IMR-90 (cell line): ENCODE data around the gene INPP5J. TPM values are rescaled to one million over a fixed set of nuclear protein-coding genes. Genes with fewer than 3 reads are reported as not detected.

Source experiments
- ATAC-seq: fragments of 200-7000 bp; cut with Tn5 transposase; 2 replicates; pipeline ENCODE4 v1.9.1; 2020; ENCODE audit warnings: low read depth, mild to moderate bottlenecking, moderate library complexity
- BruUV-seq: library from RNA; stranded (reverse); fragments of 400-500 nt; replicated peaks from 2 replicates; lab custom pipeline; 2021; lab: Mats Ljungman, UMichigan
- CTCF ChIA-PET: fragments of 300-600 bp; formaldehyde crosslinking; extraction: SDS; loops from one replicate; lab custom pipeline; 2021; ENCODE audit warnings: antibody characterized with exemption; lab: Yijun Ruan, JAX
- POLR2A ChIA-PET: fragments of 300-600 bp; sonication (Branson Sonifier 250); formaldehyde crosslinking; loops from one replicate; lab custom pipeline; 2022; ENCODE audit warnings: antibody characterized with exemption; ENCODE audit not compliant: unreplicated experiment; lab: Charles Lee
- DNase-seq: peaks from one replicate; pipeline ENCODE4 v3.0.0; 2013
- H2AFZ ChIP-seq: replicated peaks from 2 replicates; pipeline ENCODE3; 2013; ENCODE audit warnings: low read length, mild to moderate bottlenecking; ENCODE audit not compliant: poor library complexity
- H2AK5ac ChIP-seq: 2 replicates; pipeline ENCODE4 v1.6.1; 2013; ENCODE audit warnings: low read depth, low read length, inconsistent platforms
- H2AK9ac ChIP-seq: replicated peaks from 2 replicates; pipeline ENCODE3; 2013; ENCODE audit warnings: mild to moderate bottlenecking, low read depth, low read length, moderate library complexity; ENCODE audit not compliant: poor library complexity
- H2BK120ac ChIP-seq: 2 replicates; pipeline ENCODE4 v1.6.1; 2013; ENCODE audit warnings: low read depth, low read length, inconsistent platforms
- H2BK15ac ChIP-seq: 3 replicates; pipeline ENCODE4 v1.6.1; 2013; ENCODE audit warnings: low read depth, low read length, inconsistent platforms
- H2BK20ac ChIP-seq: 2 replicates; pipeline ENCODE4 v1.6.1; 2013; ENCODE audit warnings: low read depth, mild to moderate bottlenecking, inconsistent platforms, low read length, moderate library complexity
- H2BK5ac ChIP-seq: 2 replicates; pipeline ENCODE4 v1.6.1; 2013; ENCODE audit warnings: mild to moderate bottlenecking, low read depth, low read length, inconsistent platforms; ENCODE audit not compliant: poor library complexity, severe bottlenecking
- H3K14ac ChIP-seq: replicated peaks from 2 replicates; pipeline ENCODE4 v1.6.1; 2013; ENCODE audit warnings: low read depth, low read length, inconsistent platforms
- H3K18ac ChIP-seq: 2 replicates; pipeline ENCODE4 v1.6.1; 2013; ENCODE audit warnings: low read depth, low read length, control low read depth
- H3K23ac ChIP-seq: 2 replicates; pipeline ENCODE4 v1.6.1; 2013; ENCODE audit warnings: low read depth, low read length, inconsistent platforms
- H3K27ac ChIP-seq: 2 replicates; pipeline ENCODE4 v1.5.1; 2013; ENCODE audit warnings: mild to moderate bottlenecking, control low read depth, low read length; ENCODE audit not compliant: insufficient read depth
- H3K27me3 ChIP-seq: 2 replicates; pipeline ENCODE4 v1.6.1; 2013; ENCODE audit warnings: low read length; ENCODE audit not compliant: control insufficient read depth, insufficient read depth
- H3K36me3 ChIP-seq: 2 replicates; pipeline ENCODE4 v1.6.1; 2013; ENCODE audit warnings: low read length, mixed read lengths; ENCODE audit not compliant: control insufficient read depth, insufficient read depth
- H3K4ac ChIP-seq: 2 replicates; pipeline ENCODE4 v1.6.1; 2013; ENCODE audit warnings: low read depth, low read length, inconsistent platforms
- H3K4me1 ChIP-seq: 2 replicates; pipeline ENCODE4 v1.6.1; 2013; ENCODE audit warnings: low read length, mixed read lengths; ENCODE audit not compliant: control insufficient read depth, insufficient read depth
- H3K4me2 ChIP-seq: 2 replicates; pipeline ENCODE4 v1.6.1; 2013; ENCODE audit warnings: low read depth, mild to moderate bottlenecking, control low read depth, low read length, moderate library complexity
- H3K4me3 ChIP-seq: 2 replicates; pipeline ENCODE4 v1.5.1; 2013; ENCODE audit warnings: low read depth, mild to moderate bottlenecking, control low read depth, low read length, moderate library complexity; ENCODE audit not compliant: insufficient read depth
- H3K56ac ChIP-seq: 2 replicates; pipeline ENCODE4 v1.6.1; 2013; ENCODE audit warnings: low read length, inconsistent platforms; ENCODE audit not compliant: insufficient read depth; ENCODE audit errors: extremely low read depth
- H3K79me1 ChIP-seq, 2 experiments: 2 replicates each; pipeline ENCODE4 v1.6.1; 2013; ENCODE audit warnings: low read length in 2 of 2, inconsistent platforms in 1 of 2, low read depth in 1 of 2
- H3K9ac ChIP-seq: 2 replicates; pipeline ENCODE4 v1.6.1; 2013; ENCODE audit warnings: low read depth, low read length, control low read depth
- H3K9me1 ChIP-seq: 2 replicates; pipeline ENCODE4 v1.6.1; 2013; ENCODE audit warnings: low read length, inconsistent platforms; ENCODE audit not compliant: insufficient read depth
- H3K9me3 ChIP-seq: 2 replicates; pipeline ENCODE4 v1.6.1; 2013; ENCODE audit warnings: low read length; ENCODE audit not compliant: control insufficient read depth, insufficient read depth
- H4K20me1 ChIP-seq: 2 replicates; pipeline ENCODE4 v1.6.1; 2013; ENCODE audit warnings: low read length, inconsistent platforms; ENCODE audit not compliant: insufficient read depth
- H4K5ac ChIP-seq: 2 replicates; pipeline ENCODE4 v1.6.1; 2013; ENCODE audit warnings: mild to moderate bottlenecking, low read depth, low read length, control low read depth
- H4K8ac ChIP-seq, 2 experiments: 2 replicates each; pipeline ENCODE4 v1.6.1; 2013; ENCODE audit warnings: low read depth in 2 of 2, low read length in 2 of 2, control low read depth in 1 of 2, inconsistent platforms in 1 of 2
- H4K91ac ChIP-seq: 2 replicates; pipeline ENCODE4 v1.6.1; 2013; ENCODE audit warnings: low read depth, low read length, inconsistent platforms; ENCODE audit not compliant: insufficient read depth
- BHLHE40 ChIP-seq: fragments of 150-350 bp; IDR thresholded peaks from 2 replicates; pipeline ENCODE4 v1.6.1; 2016; ENCODE audit warnings: mild to moderate bottlenecking, low read depth, low read length
- CEBPB ChIP-seq: IDR thresholded peaks from 2 replicates; pipeline ENCODE4 v1.6.1; 2012; ENCODE audit warnings: low read depth, low read length, improper control_type of control experiment
- CHD1 ChIP-seq: IDR thresholded peaks from 2 replicates; pipeline ENCODE4 v1.6.1; 2012; ENCODE audit warnings: low read depth, low read length, improper control_type of control experiment
- FOS ChIP-seq: fragments of 150-350 bp; IDR thresholded peaks from 2 replicates; pipeline ENCODE4 v1.6.1; 2016; ENCODE audit warnings: low read depth, low read length
- MAFK ChIP-seq: IDR thresholded peaks from 2 replicates; pipeline ENCODE4 v1.6.1; 2012; ENCODE audit warnings: low read depth, low read length, improper control_type of control experiment
- MAZ ChIP-seq: IDR thresholded peaks from 2 replicates; pipeline ENCODE4 v1.6.1; 2012; ENCODE audit warnings: low read depth, mild to moderate bottlenecking, low read length, improper control_type of control experiment, moderate library complexity, borderline replicate concordance
- MXI1 ChIP-seq: IDR thresholded peaks from 2 replicates; pipeline ENCODE4 v1.6.1; 2012; ENCODE audit warnings: low read depth, mild to moderate bottlenecking, low read length, moderate library complexity, borderline replicate concordance
- NFE2L2 ChIP-seq: fragments of 150-350 bp; IDR thresholded peaks from 2 replicates; pipeline ENCODE4 v1.6.1; 2016; ENCODE audit warnings: low read depth, mild to moderate bottlenecking, low read length
- POLR2A ChIP-seq: IDR thresholded peaks from 2 replicates; pipeline ENCODE4 v1.6.1; 2012; ENCODE audit warnings: mild to moderate bottlenecking, low read depth, low read length
- RAD21 ChIP-seq: IDR thresholded peaks from 2 replicates; pipeline ENCODE4 v1.6.1; 2012; ENCODE audit warnings: low read length, improper control_type of control experiment
- RCOR1 ChIP-seq: IDR thresholded peaks from 2 replicates; pipeline ENCODE4 v1.6.1; 2012; ENCODE audit warnings: mild to moderate bottlenecking, low read length, improper control_type of control experiment; ENCODE audit not compliant: insufficient replicate concordance
- RFX5 ChIP-seq: IDR thresholded peaks from 2 replicates; pipeline ENCODE4 v1.8.0; 2012; ENCODE audit warnings: low read depth, mild to moderate bottlenecking, low read length, moderate library complexity
- SMC3 ChIP-seq: fragments of 150-350 bp; IDR thresholded peaks from 2 replicates; pipeline ENCODE4 v1.6.1; 2016; ENCODE audit warnings: low read depth, mild to moderate bottlenecking, antibody characterized with exemption, low read length, moderate library complexity
- WGBS, 2 experiments: methylation state at CpG; one replicate each; pipeline versions ENCODE4 v1.1.5 to v1.1.7; 2013; ENCODE audit warnings: missing lambda C conversion rate in 2 of 2; ENCODE audit not compliant: insufficient read length in 1 of 2; ENCODE audit errors: extremely low coverage in 2 of 2; 5-methylcytosine and 5-hydroxymethylcytosine counted together
- dilution Hi-C: fragments of 300-500 bp; cut with HindIII; formaldehyde crosslinking; loops from one replicate; pipeline ENCODE4 v1.14.3; 2018; ENCODE audit warnings: low sequenced_read_pairs; ENCODE audit not compliant: unreplicated experiment
- in situ Hi-C: fragments of 300-500 bp; cut with MboI; formaldehyde crosslinking; loops from 3 replicates; pipeline ENCODE4 v1.14.3; 2019; ENCODE audit warnings: low sequenced_read_pairs, inconsistent platforms, mixed read lengths
- intact Hi-C: fragments of 100-400 bp; cut with micrococcal nuclease; formaldehyde crosslinking; loops from 2 replicates; pipeline ENCODE4 v1.10.0; 2022
- polyA plus RNA-seq, 3 experiments: library from polyadenylated mRNA; depleted of rRNA; stranded (reverse); fragments of >200 nt; gene quantifications; 2 replicates each; pipeline ENCODE4 v1.2.3, GENCODE V29; 2012; ENCODE audit warnings: low replicate concordance in 1 of 3
- total RNA-seq: library from RNA; depleted of rRNA; stranded (reverse); fragments of >200 nt; gene quantifications from 2 replicates; pipeline ENCODE4 v1.2.3, GENCODE V29; 2012
- TF ChIP-seq, protein P1 (sequence below): fragments of 150-350 bp; IDR thresholded peaks from 2 replicates; pipeline ENCODE4 v1.6.1; 2017; ENCODE audit warnings: mild to moderate bottlenecking, antibody characterized with exemption, low read length, low read depth
- TF ChIP-seq, protein P2 (sequence below): conservative IDR thresholded peaks from 2 replicates; pipeline ENCODE4 v1.5.1; 2012; ENCODE audit warnings: mild to moderate bottlenecking, low read depth, low read length, improper control_type of control experiment
- TF ChIP-seq, protein P3 (sequence below): fragments of 150-350 bp; IDR thresholded peaks from 2 replicates; pipeline ENCODE4 v1.6.1; 2016; ENCODE audit warnings: low read depth, mild to moderate bottlenecking, low read length, moderate library complexity, borderline replicate concordance

INPP5J gene
- total and polyA plus RNA-seq, 2 of the 4 experiments (the other 2 are of a cell fraction): 0.36 to 2.2 TPM

DNA sequence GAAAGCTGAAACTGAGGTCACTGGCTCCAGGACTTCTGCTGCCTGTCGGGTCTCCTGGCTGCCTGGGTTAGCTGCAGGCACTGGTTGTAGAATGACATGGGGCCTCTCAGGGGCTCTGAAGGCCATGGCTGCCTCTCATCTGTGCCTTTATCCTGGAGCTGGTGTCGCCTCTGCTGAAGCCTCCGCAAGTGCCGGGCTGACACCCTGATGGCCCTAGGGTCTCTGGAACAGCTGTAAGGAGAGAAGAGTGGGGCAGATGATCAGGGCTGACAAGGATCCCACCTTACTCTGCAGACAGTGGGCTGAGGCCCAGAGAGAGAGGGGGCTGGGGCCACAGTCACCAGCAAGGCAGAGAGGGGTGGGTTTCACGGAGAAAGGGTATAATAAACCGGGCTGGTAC, 12.9 kb downstream of the INPP5J start:
- Histone ChIP-seq H3K4me3 (no peak overlapping the region), H3K27ac (no peak overlapping the region), H3K79me1 (no peaks in the 10 kb centered on the region), H3K56ac (no peak overlapping the region), H3K9ac (no peak overlapping the region), H2BK120ac (no peak overlapping the region), H3K9me3 (no peaks in the 10 kb centered on the region), H3K4ac (no peak overlapping the region), H3K4me1 (no peaks in the 10 kb centered on the region), H2BK20ac (no peak overlapping the region), H4K20me1 (no peaks in the 10 kb centered on the region), H4K91ac (no peak overlapping the region), H3K14ac (no peak overlapping the region), H2AFZ (no peak overlapping the region), H3K36me3 (no peaks in the 10 kb centered on the region), H4K5ac (no peak overlapping the region), H3K9me1 (no peaks in the 10 kb centered on the region), H3K23ac (no peak overlapping the region), H2AK5ac (no peak overlapping the region), H3K4me2 (no peak overlapping the region), H2BK15ac (no peak overlapping the region), H3K27me3 (peaks cover 22% of the 10 kb centered on the region), H3K18ac (no peak overlapping the region), H2BK5ac (no peak overlapping the region), H4K8ac (no peak overlapping the region), H2AK9ac (no peak overlapping the region)
- CTCF ChIA-PET: interaction anchor here (1.4 kb wide), 1 partner anchor 28 kb away, joined by 4 read pairs; the partner anchor contains the start of gene SELENOM
- in situ Hi-C loops: no loop called here
- DNase-seq (no peak), ATAC-seq (no peak)
- 100% methylated on average over 1 of the region's 6 CpGs; no CpG with 5 or more reads in 1 of the 2 experiments for WGBS, 2 experiments
- no TSS peak for BruUV-seq
- TF ChIP-seq POLR2A (no peak), NFE2L2 (no peak), MAZ (no peak), CHD1 (no peak), FOS (no peak), CEBPB (no peak), SMC3 (no peak), MXI1 (no peak), RAD21 (no peak), RFX5 (no peak), MAFK (no peak), RCOR1 (no peak), BHLHE40 (no peak)
- TF ChIP-seq, protein P1, sequence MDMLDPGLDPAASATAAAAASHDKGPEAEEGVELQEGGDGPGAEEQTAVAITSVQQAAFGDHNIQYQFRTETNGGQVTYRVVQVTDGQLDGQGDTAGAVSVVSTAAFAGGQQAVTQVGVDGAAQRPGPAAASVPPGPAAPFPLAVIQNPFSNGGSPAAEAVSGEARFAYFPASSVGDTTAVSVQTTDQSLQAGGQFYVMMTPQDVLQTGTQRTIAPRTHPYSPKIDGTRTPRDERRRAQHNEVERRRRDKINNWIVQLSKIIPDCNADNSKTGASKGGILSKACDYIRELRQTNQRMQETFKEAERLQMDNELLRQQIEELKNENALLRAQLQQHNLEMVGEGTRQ: no peak
- TF ChIP-seq, protein P2, sequence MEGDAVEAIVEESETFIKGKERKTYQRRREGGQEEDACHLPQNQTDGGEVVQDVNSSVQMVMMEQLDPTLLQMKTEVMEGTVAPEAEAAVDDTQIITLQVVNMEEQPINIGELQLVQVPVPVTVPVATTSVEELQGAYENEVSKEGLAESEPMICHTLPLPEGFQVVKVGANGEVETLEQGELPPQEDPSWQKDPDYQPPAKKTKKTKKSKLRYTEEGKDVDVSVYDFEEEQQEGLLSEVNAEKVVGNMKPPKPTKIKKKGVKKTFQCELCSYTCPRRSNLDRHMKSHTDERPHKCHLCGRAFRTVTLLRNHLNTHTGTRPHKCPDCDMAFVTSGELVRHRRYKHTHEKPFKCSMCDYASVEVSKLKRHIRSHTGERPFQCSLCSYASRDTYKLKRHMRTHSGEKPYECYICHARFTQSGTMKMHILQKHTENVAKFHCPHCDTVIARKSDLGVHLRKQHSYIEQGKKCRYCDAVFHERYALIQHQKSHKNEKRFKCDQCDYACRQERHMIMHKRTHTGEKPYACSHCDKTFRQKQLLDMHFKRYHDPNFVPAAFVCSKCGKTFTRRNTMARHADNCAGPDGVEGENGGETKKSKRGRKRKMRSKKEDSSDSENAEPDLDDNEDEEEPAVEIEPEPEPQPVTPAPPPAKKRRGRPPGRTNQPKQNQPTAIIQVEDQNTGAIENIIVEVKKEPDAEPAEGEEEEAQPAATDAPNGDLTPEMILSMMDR: no peak
- TF ChIP-seq, protein P3, sequence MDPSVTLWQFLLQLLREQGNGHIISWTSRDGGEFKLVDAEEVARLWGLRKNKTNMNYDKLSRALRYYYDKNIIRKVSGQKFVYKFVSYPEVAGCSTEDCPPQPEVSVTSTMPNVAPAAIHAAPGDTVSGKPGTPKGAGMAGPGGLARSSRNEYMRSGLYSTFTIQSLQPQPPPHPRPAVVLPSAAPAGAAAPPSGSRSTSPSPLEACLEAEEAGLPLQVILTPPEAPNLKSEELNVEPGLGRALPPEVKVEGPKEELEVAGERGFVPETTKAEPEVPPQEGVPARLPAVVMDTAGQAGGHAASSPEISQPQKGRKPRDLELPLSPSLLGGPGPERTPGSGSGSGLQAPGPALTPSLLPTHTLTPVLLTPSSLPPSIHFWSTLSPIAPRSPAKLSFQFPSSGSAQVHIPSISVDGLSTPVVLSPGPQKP: no peak
- POLR2A ChIA-PET: no interaction called here
- dilution Hi-C loops: no loop called here
- intact Hi-C loops: no loop called here
